Amygdala (tissue), 56 donors: ENCODE data around the gene COL2A1.

Experiments used
- DNase-seq, 56 donors: peaks; one replicate each; lab custom pipeline; 2025; lab: John Stamatoyannopoulos, UW

Gene COL2A1

DNA sequence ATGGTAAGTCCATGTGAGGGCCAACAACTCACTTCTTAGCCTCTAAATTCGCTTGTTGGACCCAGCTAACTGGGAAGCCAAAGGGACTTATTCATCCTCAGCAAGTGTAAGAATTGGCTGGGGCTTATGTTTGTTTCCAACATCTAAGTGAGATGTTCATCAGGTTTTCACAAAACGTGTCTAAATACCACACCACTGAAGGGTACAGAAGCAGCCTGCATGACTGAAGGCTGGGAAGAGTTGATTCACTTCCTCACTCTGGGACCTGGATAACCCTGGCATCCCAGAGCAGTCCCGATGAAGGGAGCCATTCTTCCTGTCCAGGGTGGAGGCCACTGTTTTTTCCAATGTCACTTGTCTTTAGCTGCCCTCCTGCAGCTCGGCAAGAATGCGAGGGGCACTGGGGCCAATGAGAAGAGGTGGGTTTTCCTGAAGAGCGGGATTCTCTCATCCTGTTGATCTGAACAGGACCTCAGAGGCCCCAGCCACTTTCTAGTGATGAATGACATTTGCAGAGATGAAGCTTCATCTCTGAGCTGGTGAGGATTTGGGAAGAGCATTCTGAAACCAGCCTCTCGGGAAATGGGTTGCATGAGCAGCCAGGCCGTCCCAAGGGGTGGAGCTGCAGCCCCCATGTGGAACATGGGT is 12.2 kb upstream of the COL2A1 start:
- DNase-seq: no peak

DNA sequence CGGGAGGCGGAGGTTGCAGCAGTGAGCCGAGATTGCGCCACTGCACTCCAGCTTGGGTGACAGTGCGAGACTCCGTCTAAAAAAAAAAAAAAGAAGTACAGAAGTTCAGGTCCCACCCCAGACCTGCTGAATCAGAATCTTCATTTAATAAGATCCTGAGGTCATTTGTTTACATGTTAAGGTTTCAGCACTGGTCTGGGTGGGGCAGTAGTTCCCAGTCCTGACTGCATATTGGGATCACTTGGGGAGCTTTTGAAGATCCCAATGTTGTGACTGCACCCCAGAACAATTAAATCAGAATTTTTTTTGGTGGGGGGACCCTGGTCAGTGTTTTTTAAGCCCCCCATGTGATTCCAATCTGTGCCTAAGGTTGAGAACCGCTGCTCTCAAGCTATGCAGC is 11.7 kb upstream of the COL2A1 start:
- DNase-seq: no peak

DNA sequence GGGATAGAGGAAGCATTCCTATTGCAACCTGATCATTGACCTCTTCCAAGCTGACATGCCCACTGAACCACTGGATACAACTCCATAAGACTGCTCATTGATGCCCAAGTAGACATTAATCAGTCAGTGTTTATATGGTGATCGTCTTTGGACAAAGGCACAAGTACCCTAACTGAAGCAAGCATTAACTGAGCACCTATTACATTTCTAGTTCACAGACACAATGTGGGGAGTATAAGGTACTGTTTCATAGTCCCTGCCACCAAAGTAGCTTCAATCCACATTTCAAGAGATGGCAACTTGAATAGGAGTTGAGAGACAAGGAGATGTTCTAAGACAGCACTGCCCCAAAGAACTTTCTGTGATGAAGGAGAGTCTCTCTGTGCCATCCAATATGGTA is 10.9 kb upstream of the COL2A1 start:
- DNase-seq: no peak

DNA sequence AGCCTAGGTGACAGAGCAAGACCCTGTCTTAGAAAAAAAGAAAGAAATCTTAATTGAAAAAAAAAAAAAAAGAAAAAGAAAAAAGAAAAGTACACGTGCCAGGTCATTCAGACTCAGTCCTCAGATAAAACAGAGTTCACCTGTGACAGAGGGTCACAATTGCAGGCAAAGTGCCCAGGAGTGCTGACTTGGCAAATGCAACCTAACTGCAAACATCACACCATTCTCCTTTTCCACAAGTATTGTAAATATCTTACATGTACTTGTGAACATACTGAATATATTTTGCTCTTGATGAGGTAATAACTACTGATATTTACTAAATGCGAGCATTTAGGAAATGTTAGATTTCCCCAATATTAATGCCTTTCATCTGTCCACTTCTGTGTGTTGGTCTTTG is 9.0 kb upstream of the COL2A1 start:
- DNase-seq: no peak

DNA sequence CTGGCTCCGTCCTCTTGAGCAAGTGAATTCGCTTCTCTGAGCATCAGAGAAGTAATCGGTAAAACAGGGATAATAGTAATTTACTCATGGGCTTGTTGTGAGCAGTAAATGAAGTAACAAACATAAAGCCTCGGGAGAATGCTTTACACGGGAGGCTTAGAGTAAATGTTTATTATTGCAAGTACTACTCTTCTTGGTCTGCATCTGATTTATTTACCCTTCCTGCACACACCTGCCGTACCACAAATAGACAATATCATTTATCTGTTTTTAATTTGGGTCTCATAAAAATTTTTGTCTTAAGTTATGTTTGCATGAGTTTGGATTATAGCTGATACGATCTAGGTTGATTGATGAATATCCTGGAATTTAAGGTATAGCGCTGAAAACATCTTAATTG is 7.8 kb upstream of the COL2A1 start:
- no peak for DNase-seq

DNA sequence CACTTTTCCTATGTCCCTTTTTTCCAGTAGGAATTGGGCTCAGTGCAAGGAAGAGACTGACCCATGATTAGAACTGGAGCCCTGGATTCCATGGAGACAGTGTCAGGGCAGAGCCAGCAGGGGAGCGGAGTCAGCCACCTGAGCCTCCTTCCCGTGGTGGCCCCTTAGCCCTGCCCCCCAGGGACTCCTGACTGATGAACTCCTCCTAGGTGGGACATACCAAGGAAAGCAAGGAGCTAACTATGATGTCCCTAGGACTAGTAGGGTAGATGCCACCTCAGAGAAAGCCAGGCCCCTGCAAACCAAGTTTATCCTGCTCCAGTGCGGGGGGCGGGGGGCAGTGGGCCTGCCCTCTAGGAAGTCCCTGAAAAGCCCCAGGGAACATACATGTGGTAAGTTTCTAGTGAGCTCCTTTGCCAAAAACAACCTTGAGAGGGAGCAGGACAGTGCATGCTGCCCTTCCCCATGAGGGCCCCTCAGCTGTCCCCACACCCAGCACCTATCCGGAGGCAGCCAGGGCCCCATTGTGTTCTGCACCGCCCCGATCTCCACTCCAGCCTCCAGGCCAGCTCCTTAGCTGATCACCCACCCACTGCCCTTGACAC is 6.2 kb upstream of the COL2A1 start:
- DNase-seq: no peak

DNA sequence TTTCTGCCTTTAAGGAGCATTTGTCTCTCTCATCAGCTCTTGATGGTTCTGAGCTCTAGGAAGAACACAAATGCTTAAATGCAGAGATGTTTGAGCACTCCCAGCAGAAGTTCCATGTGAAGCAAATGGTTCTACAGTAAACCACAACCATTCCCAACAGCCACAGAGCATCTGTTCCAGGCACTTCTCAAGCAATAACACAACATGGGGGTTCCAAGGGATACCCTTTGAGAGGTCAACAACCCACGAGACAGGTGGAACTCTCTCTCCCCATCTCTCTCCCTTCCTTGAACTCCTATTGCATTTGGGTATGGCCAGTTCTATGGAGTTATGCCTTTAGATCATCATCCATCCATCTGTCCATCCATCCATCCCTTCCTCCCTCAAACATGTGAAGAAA is 5.2 kb upstream of the COL2A1 start:
- no peak for DNase-seq

DNA sequence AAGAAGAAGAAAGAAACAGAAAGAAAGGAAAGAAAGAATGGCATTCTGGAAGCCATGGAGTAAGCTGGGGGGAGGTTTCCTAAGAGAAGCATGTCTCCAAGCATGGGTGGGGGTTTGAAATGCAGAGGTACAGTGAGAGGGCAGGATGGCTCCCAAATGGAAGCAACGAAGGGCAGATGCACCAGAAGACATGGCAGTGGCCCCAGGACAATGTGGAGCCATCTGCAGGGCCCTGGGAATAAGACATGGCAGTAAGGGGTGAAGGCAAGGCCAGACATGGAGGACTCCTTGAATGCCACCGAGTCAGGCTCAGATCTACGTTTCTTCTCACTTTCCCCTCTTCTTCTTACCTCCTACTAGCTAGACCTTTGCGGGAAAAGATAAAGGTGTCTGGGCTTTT is 4.7 kb upstream of the COL2A1 start:
- DNase-seq: no peak

DNA sequence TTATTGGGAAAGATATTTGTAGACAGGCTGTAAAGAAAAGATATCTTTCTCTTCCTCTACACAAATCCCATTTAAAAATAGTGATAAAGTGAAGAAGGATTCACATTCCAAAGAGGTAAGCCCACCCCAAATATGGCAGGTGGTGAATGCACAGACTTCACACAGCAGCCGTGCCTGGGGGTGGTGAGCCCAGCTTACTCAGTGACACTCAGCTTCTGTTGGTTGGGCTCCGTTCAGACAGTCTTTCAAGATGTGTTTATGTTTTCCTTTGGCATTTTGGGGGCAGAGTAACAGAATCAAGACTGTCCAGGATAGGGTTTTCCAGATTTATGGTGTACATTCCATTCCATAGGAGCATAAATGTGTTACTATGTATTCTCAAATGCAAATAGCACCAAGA is 4.1 kb upstream of the COL2A1 start:
- no peak for DNase-seq

DNA sequence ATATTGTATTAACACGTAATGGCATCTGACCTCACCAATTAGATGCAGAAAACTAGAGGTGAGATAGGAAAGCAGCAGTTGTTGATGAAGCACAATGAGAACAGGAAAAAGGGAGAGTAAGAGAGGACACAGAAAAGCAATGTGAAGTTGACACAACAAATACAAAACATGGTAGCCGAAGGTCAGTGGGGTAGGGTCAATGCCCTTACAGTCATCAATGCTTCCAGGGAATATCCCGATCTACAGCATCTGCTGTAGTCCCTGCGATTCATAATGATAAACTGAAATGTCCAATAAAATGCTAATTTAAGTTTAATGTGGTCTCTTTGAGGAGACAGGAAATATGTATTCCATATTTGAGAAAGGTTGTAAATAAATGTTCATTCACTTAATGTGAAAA is 2.9 kb upstream of the COL2A1 start:
- DNase-seq: no peak

DNA sequence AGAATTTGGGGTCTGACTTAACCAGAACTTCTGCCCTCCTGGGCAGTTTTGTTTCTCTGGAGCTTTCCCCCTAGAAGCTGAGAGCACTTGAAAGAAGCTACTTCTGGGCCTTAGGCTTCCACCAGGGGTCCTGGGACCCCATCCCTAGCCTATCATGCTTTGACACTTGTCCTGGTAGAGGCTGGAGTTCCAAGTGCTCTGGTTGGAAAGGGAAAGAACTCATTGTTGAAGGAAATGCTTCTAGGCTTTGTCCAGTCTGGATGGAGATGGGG is 1.4 kb upstream of the COL2A1 start:
- DNase-seq: no peak

DNA sequence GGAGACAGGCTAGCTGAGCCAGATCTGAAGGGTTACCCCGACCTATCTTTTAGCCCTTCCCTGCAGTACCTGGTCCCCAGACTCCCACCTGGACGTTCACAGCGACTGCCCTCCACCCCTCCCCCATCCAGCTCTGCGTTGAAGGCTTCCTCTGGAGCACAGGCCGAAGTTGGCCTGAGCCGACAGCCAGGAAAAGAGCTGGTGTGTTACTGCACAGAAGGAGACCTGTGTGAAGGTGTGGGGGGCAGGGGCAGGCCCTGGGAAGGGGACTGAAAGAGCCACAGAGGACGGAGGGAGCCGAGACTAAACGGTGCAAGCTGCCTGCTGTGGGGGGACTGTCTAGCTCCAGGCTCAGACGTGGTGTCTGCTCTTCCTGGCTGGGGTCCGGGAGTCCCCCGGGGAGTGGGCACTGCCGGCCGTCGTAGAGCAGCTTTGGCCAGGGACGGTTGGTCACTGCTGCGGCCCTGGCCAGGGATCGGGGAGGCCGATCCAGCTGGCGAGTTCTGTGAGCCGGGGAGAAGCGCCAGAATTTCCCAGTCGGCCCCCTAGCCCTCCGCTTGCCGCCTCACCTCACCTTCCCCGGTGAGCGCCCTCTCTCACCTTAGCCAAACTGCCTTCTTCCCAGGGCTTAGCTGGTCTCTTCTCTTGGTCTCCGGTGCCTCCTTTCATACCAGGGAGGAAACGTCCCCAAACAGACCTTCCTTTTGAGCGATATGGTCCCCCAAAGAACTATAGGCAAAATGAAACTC is 899 bp upstream of the COL2A1 start:
- DNase-seq: no peak

DNA sequence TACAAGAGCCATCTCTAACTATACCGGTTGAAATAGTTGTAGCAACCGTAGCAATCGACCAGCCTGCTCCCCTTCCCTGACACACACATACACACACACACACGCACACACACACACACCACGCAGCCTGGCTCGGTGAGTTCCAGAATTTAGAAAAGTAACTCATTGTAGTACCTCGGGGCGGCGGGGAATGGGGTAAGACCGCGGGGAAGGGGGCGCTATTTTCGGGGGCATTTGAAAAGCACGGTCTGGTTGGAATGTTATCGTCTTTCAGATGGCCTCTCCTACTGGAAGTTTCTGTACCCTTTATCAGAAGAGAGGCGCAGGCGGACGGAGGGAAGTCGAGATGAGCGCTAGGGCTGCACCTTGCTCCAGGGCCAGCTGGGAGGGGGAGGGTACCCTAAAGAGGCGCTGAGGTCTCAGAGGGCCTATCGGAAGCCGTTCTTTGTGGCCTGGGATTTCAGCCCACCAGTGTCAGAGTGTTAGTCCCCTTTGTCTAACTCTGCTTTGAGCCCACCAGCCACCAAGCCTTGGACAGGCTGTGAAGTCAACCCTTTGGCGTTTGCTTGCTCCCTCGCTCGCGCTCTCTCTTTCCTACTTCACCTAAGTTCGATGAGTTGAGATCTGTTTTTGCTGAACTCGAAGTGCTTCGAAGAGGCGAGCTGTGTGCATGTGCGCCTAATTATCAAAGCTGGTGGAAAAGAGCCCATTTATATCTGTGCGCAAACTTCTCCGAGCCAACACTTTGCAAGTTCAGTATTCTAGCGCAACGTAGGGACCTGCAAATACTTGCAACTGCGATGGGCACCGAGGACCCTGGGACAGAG is 837 bp downstream of the COL2A1 start:
- no peak for DNase-seq

DNA sequence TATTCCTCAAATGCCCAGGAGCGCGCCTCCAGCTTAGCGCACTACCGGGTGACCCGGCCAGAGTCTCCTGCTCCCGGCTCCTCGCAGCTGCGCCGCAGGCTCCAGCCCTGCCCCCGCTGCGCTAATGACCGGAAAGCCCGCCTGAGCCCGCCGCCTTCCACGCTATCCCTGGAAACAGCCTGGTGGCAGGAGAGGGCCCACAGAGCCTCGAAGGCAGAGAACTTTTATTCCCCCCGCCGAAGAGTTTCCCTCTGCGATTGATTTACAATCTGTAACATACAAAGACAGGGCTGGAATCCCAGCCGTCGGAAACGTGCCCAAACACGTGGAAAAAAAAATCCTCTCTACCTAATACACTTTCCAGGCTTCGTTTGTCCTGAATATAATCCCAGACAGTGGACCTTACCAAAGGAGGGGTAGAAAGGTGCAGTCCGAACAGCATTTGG is 1.5 kb downstream of the COL2A1 start:
- no peak for DNase-seq

DNA sequence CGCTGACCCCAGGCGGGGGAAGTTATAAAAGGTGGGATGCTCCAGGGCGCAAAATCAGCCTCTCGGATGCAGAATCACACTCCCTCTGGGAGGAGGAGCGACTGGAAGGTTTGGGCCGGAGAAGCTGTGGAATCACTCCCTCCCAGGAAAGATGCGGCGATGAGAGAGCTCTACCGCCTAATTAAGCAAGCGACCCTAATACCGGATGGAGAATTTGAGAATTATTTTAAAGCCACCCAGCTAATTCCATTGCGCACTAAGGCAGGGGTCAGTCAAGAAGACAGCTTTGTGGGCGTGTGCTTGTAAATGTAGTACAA is 1.9 kb downstream of the COL2A1 start:
- DNase-seq: no peak

DNA sequence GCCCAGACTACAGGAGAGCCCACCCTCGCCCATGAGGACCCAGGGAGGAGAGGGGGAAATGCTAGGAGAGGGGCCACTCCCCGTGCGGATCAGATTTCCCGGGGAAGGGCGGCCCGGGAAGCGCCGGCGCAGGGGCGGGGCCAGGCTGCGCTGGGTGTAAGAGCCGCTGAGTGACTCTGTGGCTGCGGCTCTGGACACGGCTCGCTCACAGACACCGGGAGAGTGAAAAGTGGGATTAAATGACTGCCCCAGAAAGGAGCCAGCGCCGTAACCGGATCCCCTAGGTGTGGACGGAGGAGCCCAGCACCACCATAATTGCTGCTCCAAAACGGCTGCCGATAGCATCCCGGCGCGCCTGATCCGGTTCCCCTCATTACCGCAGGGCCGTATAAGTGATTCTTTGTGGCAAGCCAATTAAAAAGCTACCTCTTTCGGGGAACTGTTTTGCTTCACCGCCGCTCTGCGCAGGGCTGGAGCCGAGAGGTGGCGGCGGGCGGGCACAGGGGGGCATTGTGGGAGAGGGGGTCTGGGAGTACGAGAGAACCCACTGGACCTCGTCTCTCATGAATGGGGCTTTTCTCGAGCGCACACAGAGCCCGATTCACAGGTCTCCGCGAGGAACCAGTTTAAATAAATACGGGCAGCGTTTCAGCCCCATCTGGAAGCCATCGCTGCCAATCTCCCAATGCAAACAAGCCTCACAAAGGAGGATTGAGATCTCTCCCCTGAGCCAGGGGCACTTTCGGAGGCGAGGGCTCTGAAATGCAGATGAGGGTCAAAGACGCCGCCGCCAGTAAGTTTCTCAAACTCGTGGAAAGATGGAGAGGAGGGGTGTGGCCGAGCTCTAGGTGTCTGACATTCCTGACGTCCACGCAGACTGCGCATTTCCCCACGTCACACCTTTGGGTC is 2.5 kb downstream of the COL2A1 start:
- DNase-seq: peak in 5 of 56 donors; percentile 9 to 41 (median 17)

DNA sequence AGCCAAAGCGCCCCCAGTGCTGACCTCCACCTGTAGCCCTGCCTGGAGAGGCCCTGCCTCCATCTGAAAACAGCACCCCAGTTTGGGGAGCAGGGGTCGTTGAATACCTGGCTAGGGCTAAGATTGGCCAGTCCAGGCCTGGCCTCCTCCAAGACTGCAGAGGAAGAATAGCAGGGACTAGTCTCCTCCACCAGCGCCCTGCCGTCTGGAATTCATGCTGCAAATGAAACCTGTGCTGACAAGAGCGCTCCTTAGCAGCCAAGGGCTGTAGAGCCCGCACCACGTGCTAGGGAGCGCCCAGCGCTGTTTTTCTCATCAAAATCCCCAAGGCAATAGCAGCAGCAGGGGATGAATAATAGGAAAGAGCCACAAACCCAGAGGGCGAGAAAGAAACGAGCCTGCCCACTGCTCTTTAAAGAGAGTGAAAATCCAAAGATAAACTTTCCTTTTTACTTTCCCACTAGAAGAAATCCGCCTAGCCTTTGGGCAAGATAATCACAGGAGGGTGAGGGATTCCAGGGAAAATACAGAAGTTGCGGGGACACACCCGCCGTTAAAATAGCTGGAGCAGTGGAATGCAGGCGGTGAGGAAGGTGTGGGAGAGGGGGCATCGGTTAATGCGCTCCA is 3.3 kb downstream of the COL2A1 start:
- no peak for DNase-seq

DNA sequence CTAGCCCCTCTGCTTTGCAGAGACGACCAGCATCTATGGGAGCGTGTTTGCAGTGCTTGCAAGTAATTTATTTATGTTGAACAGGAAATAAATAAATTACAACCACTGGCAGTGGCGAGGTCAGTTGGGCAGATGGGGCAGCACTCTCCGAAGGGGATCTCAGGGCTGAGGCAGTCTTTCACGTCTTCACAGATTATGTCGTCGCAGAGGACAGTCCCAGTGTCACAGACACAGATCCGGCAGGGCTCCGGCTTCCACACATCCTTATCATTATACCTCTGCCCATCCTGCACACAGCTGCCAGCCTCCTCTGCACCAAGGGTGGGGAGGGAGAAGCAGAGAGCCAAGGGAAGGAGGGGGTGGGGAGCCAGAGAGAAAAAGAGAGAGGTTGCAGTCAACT is 4.5 kb downstream of the COL2A1 start:
- DNase-seq: no peak

DNA sequence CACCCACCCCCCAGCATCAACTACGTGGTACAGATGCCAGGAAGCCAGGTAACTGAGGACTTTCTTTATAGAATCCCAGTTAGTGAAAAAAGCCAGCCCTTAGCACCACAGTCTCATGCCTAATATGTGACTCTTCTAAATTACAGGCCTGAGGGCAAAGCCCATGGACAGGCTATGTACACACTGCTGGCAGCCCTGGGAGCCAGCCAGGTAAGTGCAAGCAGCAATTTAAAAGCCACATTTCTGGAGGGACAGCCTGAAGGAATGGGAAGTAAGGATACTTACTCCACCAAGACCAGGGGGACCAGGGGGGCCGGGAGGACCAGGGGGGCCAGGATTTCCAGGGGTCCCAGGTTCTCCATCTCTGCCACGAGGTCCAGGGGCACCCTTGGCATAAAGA is 7.0 kb downstream of the COL2A1 start:
- DNase-seq: no peak

DNA sequence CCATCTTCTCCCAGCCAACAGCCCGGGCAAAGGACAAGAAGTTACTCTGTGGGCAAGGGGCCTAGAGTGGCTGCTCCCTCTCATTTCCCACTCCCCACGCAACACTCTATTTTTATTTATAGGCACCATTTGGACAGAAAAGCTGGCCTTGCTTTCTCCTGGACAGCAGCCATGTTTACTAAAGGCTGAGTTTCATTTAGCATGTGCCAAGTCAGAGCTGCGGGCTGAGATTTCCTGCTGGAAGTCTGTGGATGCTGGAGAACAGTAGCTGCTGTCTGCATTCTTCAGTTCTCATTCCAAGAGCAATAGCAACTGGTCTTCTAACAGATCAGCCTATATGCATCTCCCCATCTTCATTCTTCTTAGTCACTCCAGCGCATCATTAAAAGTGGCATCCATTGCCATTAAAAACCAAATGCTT is 8.3 kb downstream of the COL2A1 start:
- DNase-seq: peak in 18 of 56 donors; percentile 9 to 64 (median 28)
